Left colon (tissue), 2 donors: ENCODE results near the gene NELFCD. TPM values are rescaled to one million over a fixed set of nuclear protein-coding genes. Genes with fewer than 3 reads are reported as not detected.
A peak's percentile ranks its signal among the peaks of the same experiment; 100 is the strongest.
"Not testable (repeated sequence)": the region's sequence is repeated elsewhere in the genome, so short reads cannot be mapped to it uniquely, and the experiment has no call there.

ENCODE experiments used
- ATAC-seq: fragments of 200-7000 bp; cut with Tn5 transposase; one replicate; pipeline ENCODE4 v1.9.1; 2020; ENCODE audit warnings: mild to moderate bottlenecking, moderate library complexity
- DNase-seq, 2 donors: peaks; one replicate each; pipeline ENCODE4 v3.0.0-alpha.2; 2020
- intact Hi-C, 2 donors: fragments of 100-400 bp; cut with DNase I in 1 of 2; cut with micrococcal nuclease in 1 of 2; formaldehyde crosslinking; loops; one replicate each; pipeline versions ENCODE4 v1.11.2 to v1.14.0; 2022; cut with DNase I, micrococcal nuclease
- total RNA-seq, 2 donors: library from RNA; stranded (reverse); fragmentation: NEBNext Ultra II Directional; extraction: Animal tissue kit (Norgen Biotek cat#: 25700); gene quantifications; one replicate each; pipeline ENCODE4 v1.2.1, GENCODE V29; 2021
- donor health status: DM: no; HTN: no; CAD: no.
- donor health status: DM: yes; HTN: yes; CAD: no.

NELFCD gene
- total RNA-seq, 2 donors from 2014 or later, result 41.2 to 43.5 TPM

GRCh38 chr20:59032713-59033059 lies 51.6 kb downstream of the NELFCD start:
- no peak for DNase-seq
- intact Hi-C loops, result no loop called here
- ATAC-seq, result peak; percentile 9

GRCh38 chr20:59033093-59033492 lies 52.0 kb downstream of the NELFCD start:
- DNase-seq (no peak), ATAC-seq (no peak)
- intact Hi-C loops, result no loop called here

- no peak for ATAC-seq
- intact Hi-C loops, result no loop called here
- no peak for DNase-seq
Measured at GRCh38 chr20:59033616-59034165, 52.6 kb downstream of the NELFCD start.

GRCh38 chr20:59035381-59035780 lies 54.3 kb downstream of the NELFCD start:
- intact Hi-C loops, result no loop called here
- DNase-seq (no peak), ATAC-seq (no peak)

- ATAC-seq (no peak), DNase-seq (no peak)
- intact Hi-C loops, result no loop called here
Measured at GRCh38 chr20:59037386-59037785, 56.3 kb downstream of the NELFCD start.

- DNase-seq (no peak), ATAC-seq (no peak)
- intact Hi-C loops, result no loop called here
Measured at GRCh38 chr20:59039233-59039632, 58.2 kb downstream of the NELFCD start.

GRCh38 chr20:59040667-59041066 lies 59.6 kb downstream of the NELFCD start:
- peak; percentile 46 for ATAC-seq
- intact Hi-C loops, result no loop called here
- no peak for DNase-seq

GRCh38 chr20:59041487-59041886 lies 60.4 kb downstream of the NELFCD start:
- DNase-seq, intact Hi-C loops, ATAC-seq: not testable (repeated sequence)

GRCh38 chr20:59042151-59042795 lies 61.2 kb downstream of the NELFCD start, which contains the start of gene PRELID3B:
Gene PRELID3B (minus strand): TSS chr20:59042786. CDS start chr20:59042730, 56 bp downstream.
- intact Hi-C loops, result no loop called here
- DNase-seq, result peak; percentile 44 to 65

GRCh38 chr20:59042796-59043631 lies 62.0 kb downstream of the NELFCD start:
- intact Hi-C loops, result no loop called here
- DNase-seq (peak; percentile 92 to 94), ATAC-seq (peak; percentile 87)

More at GRCh38 chr20:59042151-59042795, 61.2 kb downstream of the NELFCD start, which contains the start of gene PRELID3B:
- peak; percentile 59 for ATAC-seq

GRCh38 chr20:59043698-59044097 lies 62.6 kb downstream of the NELFCD start:
- DNase-seq (no peak), ATAC-seq (no peak)
- intact Hi-C loops, result no loop called here

GRCh38 chr20:59044295-59044694 lies 63.2 kb downstream of the NELFCD start:
- ATAC-seq (no peak), DNase-seq (no peak)
- intact Hi-C loops, result no loop called here

Other genes with a start within 250 kb of the NELFCD start
- gene GNAS-AS1, start 130.4 kb upstream of the NELFCD start, total RNA-seq, result 1 to 10 TPM in 1 of 2 donors, under 1 TPM in 1; 0.87 to 1.1 TPM
- 100 to 1,000 TPM; 651 to 725 TPM for gene GNAS, start 128.5 kb upstream of the NELFCD start, total RNA-seq
- 100 to 1,000 TPM; 283 to 307 TPM for gene CTSZ, start 26.0 kb downstream of the NELFCD start, total RNA-seq
- not detected for gene TUBB1, start 38.2 kb downstream of the NELFCD start, total RNA-seq
- 10 to 100 TPM; 64.2 to 79.2 TPM for gene ATP5F1E, start 51.1 kb downstream of the NELFCD start, total RNA-seq
- 100 to 1,000 TPM; 125 to 137 TPM for gene PRELID3B, start 61.5 kb downstream of the NELFCD start, total RNA-seq
- under 1 TPM; 0.15 to 0.61 TPM for gene ZNF831, start 182.6 kb downstream of the NELFCD start, total RNA-seq